ENCODE results near the gene FRMD1. TPM values are rescaled to one million over a fixed set of nuclear protein-coding genes. Genes with fewer than 3 reads are reported as not detected.
A peak's percentile ranks its signal among the peaks of the same experiment; 100 is the strongest.
"Not testable (repeated sequence)": the region's sequence is repeated elsewhere in the genome, so short reads cannot be mapped to it uniquely, and the experiment has no call there.

Gene FRMD1
- total RNA-seq, 1 experiment from 2014 or later: not detected

GRCh38 chr6:168080393-168081077 lies 1.5 kb upstream of the FRMD1 start:
- no peak for DNase-seq (ENCODE audit: low read depth)

- no peak for DNase-seq (ENCODE audit: low read depth)
Measured at GRCh38 chr6:168078175-168078942, 653 bp downstream of the FRMD1 start.

GRCh38 chr6:168077401-168077800 lies 1.6 kb downstream of the FRMD1 start:
- DNase-seq (ENCODE audit: low read depth): not testable (repeated sequence)

GRCh38 chr6:168075787-168076202 lies 3.2 kb downstream of the FRMD1 start:
- no peak for DNase-seq (ENCODE audit: low read depth)

GRCh38 chr6:168075216-168075615 lies 3.8 kb downstream of the FRMD1 start:
- no peak for DNase-seq (ENCODE audit: low read depth)

GRCh38 chr6:168073937-168074730 lies 4.9 kb downstream of the FRMD1 start:
- DNase-seq (ENCODE audit: low read depth): no peak

- DNase-seq (ENCODE audit: low read depth): no peak
Measured at GRCh38 chr6:168072730-168073129, 6.3 kb downstream of the FRMD1 start.

- DNase-seq (ENCODE audit: low read depth): no peak
Measured at GRCh38 chr6:168072261-168072660, 6.8 kb downstream of the FRMD1 start.

GRCh38 chr6:168071620-168072019 lies 7.4 kb downstream of the FRMD1 start:
- no peak for DNase-seq (ENCODE audit: low read depth)

GRCh38 chr6:168070804-168071203 lies 8.2 kb downstream of the FRMD1 start:
- DNase-seq (ENCODE audit: low read depth): no peak

GRCh38 chr6:168067081-168067759 lies 11.8 kb downstream of the FRMD1 start:
- DNase-seq (ENCODE audit: low read depth): no peak

GRCh38 chr6:168064226-168064807 lies 14.7 kb downstream of the FRMD1 start:
- no peak for DNase-seq (ENCODE audit: low read depth)

GRCh38 chr6:168063431-168063830 lies 15.6 kb downstream of the FRMD1 start:
- DNase-seq (ENCODE audit: low read depth): no peak

- DNase-seq (ENCODE audit: low read depth): no peak
Measured at GRCh38 chr6:168062346-168063289, 16.4 kb downstream of the FRMD1 start.

GRCh38 chr6:168061269-168062210 lies 17.5 kb downstream of the FRMD1 start:
- DNase-seq (ENCODE audit: low read depth): no peak

- peak; percentile 25 for DNase-seq (ENCODE audit: low read depth)
Measured at GRCh38 chr6:168060521-168060931, 18.5 kb downstream of the FRMD1 start.

GRCh38 chr6:168058691-168059551 lies 20.1 kb downstream of the FRMD1 start:
- no peak for DNase-seq (ENCODE audit: low read depth)

GRCh38 chr6:168057836-168058235 lies 21.2 kb downstream of the FRMD1 start:
- DNase-seq (ENCODE audit: low read depth): no peak

All from LHCN-M2 (cell line).